Lower lobe of right lung (tissue), 2 donors: ENCODE measurements around the gene NSDHL. TPM values are rescaled to one million over a fixed set of nuclear protein-coding genes. Genes with fewer than 3 reads are reported as not detected.
"Not testable (repeated sequence)": the region's sequence is repeated elsewhere in the genome, so short reads cannot be mapped to it uniquely, and the experiment has no call there.

Experiments used
- ATAC-seq, 2 donors: fragments of 200-7000 bp; cut with Tn5 transposase; one replicate each; pipeline ENCODE4 v1.9.1; 2020 to 2022; ENCODE audit warnings: mild to moderate bottlenecking in 2 of 2, moderate library complexity in 2 of 2
- DNase-seq: peaks from one replicate; pipeline ENCODE4 v3.0.0-alpha.2; 2020
- H3K27ac ChIP-seq: fragments of 200-600 bp; one replicate; pipeline ENCODE4 v1.8.0; 2022
- H3K27me3 ChIP-seq: fragments of 200-600 bp; one replicate; pipeline ENCODE4 v1.8.0; 2022; ENCODE audit warnings: low read depth
- H3K36me3 ChIP-seq: fragments of 200-600 bp; one replicate; pipeline ENCODE4 v1.8.0; 2022; ENCODE audit warnings: mild to moderate bottlenecking
- H3K4me1 ChIP-seq: fragments of 200-600 bp; one replicate; pipeline ENCODE4 v1.8.0; 2022
- H3K4me3 ChIP-seq: fragments of 200-600 bp; one replicate; pipeline ENCODE4 v1.8.0; 2022; ENCODE audit warnings: mild to moderate bottlenecking
- H3K9me3 ChIP-seq: fragments of 200-600 bp; one replicate; pipeline ENCODE4 v1.8.0; 2022
- intact Hi-C: fragments of 100-400 bp; cut with DNase I; formaldehyde crosslinking; loops from one replicate; pipeline ENCODE4 v1.11.0; 2022
- long read RNA-seq: library from polyadenylated mRNA; unstranded; transcript quantifications from one replicate; pipeline ENCODE4 v2.0.0, GENCODE V29; 2021
- total RNA-seq: library from RNA; stranded (reverse); fragmentation: NEBNext Ultra II Directional; extraction: Animal tissue kit (Norgen Biotek cat#: 25700); gene quantifications from one replicate; pipeline ENCODE4 v1.2.1, GENCODE V29; 2021
- TF ChIP-seq, protein P1 (sequence below): fragments of 200-600 bp; IDR thresholded peaks from one replicate; pipeline ENCODE4 v1.8.0; 2022; ENCODE audit warnings: antibody characterized with exemption, mild to moderate bottlenecking
- donor health status: DM: no; HTN: yes; CAD: no; lungs with severe emphysema.

NSDHL gene
- total RNA-seq: 18.1 TPM
- long read RNA-seq, transcript NSDHL-201 (8 exons, 1,929 nt): major isoform, 39 of 46 reads
- long read RNA-seq, partial matches to known transcripts: 2 of 46 reads
- long read RNA-seq, other reads (novel, unspliced or antisense): 3 of 46 reads

DNA sequence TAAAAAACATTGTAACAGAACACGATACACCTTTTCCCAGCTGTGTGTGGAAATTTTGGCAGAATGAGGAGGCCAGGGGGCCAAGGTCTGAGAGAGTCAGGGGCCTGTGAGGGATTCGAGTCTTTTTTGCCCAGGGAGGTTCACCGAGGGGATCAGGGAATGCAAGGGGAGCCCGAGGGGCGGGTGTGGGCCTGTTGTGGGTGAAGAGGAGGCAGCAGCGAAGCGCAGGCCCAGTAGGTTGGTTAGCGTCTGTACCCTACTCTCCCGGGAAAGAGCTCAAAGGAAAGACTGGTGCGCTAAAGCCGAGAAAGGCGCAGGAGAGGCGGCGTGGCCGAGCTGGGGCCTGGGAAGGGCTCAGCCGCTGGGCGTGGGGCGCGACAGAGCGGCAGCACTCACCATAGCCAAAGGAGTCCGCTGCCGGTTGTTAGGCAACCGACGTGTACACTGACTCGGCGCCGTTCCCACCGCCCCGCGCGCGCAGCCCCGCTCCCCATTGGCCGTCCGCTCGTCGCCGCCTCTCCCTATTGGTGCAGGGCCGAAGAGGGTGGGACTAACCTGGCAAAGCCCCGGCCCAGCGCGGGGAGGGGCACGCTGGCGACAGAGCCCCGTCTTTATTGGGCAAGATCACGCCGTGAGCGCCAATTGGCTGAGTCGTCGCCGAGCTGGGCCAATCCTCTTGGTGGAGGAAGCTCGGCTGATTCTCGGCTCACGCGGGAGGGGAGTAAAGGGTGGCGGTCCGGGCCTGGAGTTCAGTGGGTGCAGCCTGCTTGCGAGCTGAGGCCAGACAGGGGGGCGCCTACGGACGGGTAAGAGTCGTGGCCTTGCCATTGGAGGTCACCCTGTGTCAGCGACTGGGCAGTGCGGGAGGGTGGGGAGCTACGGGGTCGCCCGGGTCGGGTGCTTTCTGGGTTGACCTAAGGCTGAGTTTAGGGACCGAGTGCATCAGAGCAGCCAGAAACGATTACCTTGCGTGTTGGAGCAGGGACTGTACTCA is at the start of gene NSDHL, which contains the start of gene CETN2:
Gene NSDHL (plus strand): TSS at position 752 of the 994 bp plus-strand sequence. CDS start 15,262 bp downstream, outside the sequence.
Gene CETN2 (minus strand): TSS at position 446 of the 994 bp plus-strand sequence. CDS start 47 bp downstream, at position 399.
- H3K9me3 ChIP-seq: no peaks in the 10 kb centered on the region
- peak within 1 kb of the TSS; percentile 65 for H3K4me3 ChIP-seq
- ATAC-seq (peak; percentile 99 to 100), DNase-seq (peak; percentile 95)
- TF ChIP-seq, protein P1, sequence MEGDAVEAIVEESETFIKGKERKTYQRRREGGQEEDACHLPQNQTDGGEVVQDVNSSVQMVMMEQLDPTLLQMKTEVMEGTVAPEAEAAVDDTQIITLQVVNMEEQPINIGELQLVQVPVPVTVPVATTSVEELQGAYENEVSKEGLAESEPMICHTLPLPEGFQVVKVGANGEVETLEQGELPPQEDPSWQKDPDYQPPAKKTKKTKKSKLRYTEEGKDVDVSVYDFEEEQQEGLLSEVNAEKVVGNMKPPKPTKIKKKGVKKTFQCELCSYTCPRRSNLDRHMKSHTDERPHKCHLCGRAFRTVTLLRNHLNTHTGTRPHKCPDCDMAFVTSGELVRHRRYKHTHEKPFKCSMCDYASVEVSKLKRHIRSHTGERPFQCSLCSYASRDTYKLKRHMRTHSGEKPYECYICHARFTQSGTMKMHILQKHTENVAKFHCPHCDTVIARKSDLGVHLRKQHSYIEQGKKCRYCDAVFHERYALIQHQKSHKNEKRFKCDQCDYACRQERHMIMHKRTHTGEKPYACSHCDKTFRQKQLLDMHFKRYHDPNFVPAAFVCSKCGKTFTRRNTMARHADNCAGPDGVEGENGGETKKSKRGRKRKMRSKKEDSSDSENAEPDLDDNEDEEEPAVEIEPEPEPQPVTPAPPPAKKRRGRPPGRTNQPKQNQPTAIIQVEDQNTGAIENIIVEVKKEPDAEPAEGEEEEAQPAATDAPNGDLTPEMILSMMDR: no peak
- peak within 1 kb of the TSS; percentile 81 for H3K27ac ChIP-seq
- H3K4me1 ChIP-seq: no peaks in the 10 kb centered on the region
- peaks cover 19% of the 10 kb centered on the region for H3K36me3 ChIP-seq
- intact Hi-C loops: no loop called here
- H3K27me3 ChIP-seq: no peaks in the 10 kb centered on the region

DNA sequence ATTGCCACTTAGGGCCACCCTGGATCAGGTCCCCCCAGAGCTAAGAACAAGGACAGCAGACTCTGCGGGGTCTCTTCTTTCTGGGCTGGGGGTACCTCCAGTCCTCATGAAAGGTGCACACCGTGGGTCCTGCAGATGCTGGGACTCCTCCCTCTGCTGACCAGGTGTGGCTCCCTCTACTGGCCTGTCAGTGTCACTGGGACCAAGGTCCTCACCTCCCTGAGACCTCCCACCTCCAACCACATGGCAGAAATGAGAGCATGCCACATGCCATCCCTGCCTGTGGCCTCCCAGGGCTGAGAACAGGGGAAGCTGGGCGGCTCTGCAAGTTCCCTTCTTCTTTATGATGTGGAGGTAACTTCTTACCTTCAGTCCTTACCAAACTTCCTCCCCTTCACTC is 43.8 kb upstream of the NSDHL start:
- ATAC-seq, H3K4me3 ChIP-seq, H3K9me3 ChIP-seq, H3K36me3 ChIP-seq, H3K27ac ChIP-seq, H3K4me1 ChIP-seq, intact Hi-C loops, DNase-seq, H3K27me3 ChIP-seq: not testable (repeated sequence)

DNA sequence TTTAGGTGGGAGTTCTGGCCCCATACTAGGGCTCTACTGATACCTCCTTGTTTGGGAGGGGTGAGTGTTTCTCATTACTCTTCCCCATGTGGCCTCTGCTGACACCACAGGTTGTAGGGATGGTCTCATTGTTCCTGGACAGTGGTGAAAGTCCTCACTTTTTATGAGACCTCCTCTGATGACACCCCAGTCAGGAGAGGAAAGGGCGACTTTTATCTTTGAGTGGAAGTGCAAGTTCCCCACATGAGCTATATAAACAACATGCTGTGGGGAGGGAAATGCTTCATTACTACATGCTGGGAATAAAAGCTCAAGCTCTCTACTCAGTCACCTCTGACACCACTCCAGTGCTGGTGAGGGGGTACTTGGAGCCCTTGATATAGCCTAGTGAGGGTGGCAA is 31.9 kb upstream of the NSDHL start:
- intact Hi-C loops: no loop called here
- DNase-seq: no peak

DNA sequence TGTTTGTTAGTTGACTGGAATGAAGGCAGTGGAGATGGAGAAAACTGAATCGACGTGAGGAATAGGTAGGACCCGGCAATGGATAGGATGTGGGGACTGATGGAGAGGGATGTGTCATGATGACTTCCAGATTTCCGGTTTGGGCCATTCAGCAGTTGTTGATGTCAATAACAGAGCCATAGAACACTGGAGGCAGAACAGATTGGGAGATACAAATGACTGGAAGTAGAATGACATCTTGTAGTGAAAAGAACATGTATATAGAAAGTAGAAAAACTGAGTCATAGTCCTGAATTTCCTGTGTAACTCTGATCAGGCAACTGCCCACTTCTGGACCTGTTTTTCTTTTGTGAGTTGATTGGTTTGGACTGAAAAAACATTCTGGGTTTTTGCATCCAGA is 24.8 kb upstream of the NSDHL start:
- DNase-seq: no peak
- no peak for ATAC-seq
- H3K36me3 ChIP-seq: no peaks in the 10 kb centered on the region
- TF ChIP-seq, protein P1: no peak
- no peak overlapping the region for H3K4me3 ChIP-seq
- no peaks in the 10 kb centered on the region for H3K9me3 ChIP-seq
- H3K27ac ChIP-seq: no peak overlapping the region
- H3K4me1 ChIP-seq: no peaks in the 10 kb centered on the region
- intact Hi-C loops: no loop called here
- no peaks in the 10 kb centered on the region for H3K27me3 ChIP-seq

More for the DNA sequence above, 31.9 kb upstream of the NSDHL start:
- H3K4me1 ChIP-seq: no peaks in the 10 kb centered on the region
- no peak for ATAC-seq
- no peaks in the 10 kb centered on the region for H3K36me3 ChIP-seq
- H3K4me3 ChIP-seq: no peak overlapping the region
- no peaks in the 10 kb centered on the region for H3K9me3 ChIP-seq
- TF ChIP-seq, protein P1: no peak
- H3K27ac ChIP-seq: no peak overlapping the region
- no peaks in the 10 kb centered on the region for H3K27me3 ChIP-seq

DNA sequence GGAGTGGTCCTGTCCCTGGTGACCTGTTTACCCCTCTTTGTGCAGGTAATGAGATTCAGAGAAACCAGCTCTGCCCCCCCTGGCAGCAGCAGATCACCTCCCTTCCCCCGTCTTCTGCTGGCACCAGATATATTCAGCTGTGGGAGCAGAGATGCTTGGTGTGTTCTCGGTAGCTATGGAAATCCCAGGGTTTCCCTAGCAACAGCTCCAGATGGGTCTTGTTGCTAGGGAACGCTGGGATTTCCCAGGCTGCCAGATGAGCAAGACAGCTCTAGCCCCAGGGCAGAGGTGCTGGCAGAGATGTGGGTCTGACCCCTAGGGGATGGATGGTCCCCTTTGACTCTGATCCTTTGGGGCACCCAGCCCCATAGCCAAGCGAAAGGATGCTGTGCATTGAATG is 20.5 kb upstream of the NSDHL start:
- TF ChIP-seq, protein P1: no peak

DNA sequence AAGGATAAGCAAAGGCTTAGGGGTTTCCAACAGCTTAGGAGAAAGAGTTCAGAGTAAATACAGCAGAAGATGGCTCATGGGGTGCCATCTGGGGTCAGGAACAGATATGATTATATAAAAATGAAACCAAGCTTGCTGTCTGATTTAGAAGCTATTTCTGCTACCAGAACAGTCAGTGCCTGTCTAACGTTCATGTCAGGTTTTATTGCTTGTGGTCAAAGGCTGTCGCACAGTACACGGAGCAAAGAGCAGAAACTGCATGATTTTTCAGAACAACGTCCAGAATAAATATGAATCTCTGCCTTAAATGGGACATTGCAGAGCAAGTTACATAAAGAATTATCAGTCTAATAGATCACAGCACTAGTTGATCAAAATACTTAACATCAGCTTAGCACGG is 17.7 kb upstream of the NSDHL start:
- intact Hi-C loops: no loop called here
- Histone ChIP-seq H3K4me1 (no peaks in the 10 kb centered on the region), H3K27ac (no peak overlapping the region), H3K4me3 (no peak overlapping the region), H3K27me3 (no peaks in the 10 kb centered on the region), H3K36me3 (no peaks in the 10 kb centered on the region), H3K9me3 (no peaks in the 10 kb centered on the region)
- DNase-seq (no peak), ATAC-seq (no peak)
- TF ChIP-seq, protein P1: no peak

More for the DNA sequence above, 20.5 kb upstream of the NSDHL start:
- H3K4me3 ChIP-seq: no peak overlapping the region
- no peak overlapping the region for H3K27ac ChIP-seq
- DNase-seq (no peak), ATAC-seq (no peak)
- no peaks in the 10 kb centered on the region for H3K9me3 ChIP-seq
- H3K27me3 ChIP-seq: no peaks in the 10 kb centered on the region
- no peaks in the 10 kb centered on the region for H3K4me1 ChIP-seq
- no peaks in the 10 kb centered on the region for H3K36me3 ChIP-seq
- intact Hi-C loops: no loop called here
